Measurements from ENCODE around the gene ANO3.
A peak's percentile ranks its signal among the peaks of the same experiment; 100 is the strongest.

The ANO3 gene

GRCh38 chr11:26551186-26551801 is 219.4 kb downstream of the ANO3 start:
- Histone ChIP-seq H3K4me2 (ENCODE audit: low read length) (no peak overlapping the region), H3K79me2 (ENCODE audit: control insufficient read depth, insufficient read depth, low read length) (no peaks in the 10 kb centered on the region), H3K18ac (ENCODE audit: low read length) (no peak overlapping the region), H2BK5ac (ENCODE audit: low read length) (no peak overlapping the region), H3K4ac (ENCODE audit: low read depth, low read length) (no peak overlapping the region), H3K4me3 (ENCODE audit: low read length) (no peak overlapping the region), H4K8ac (ENCODE audit: low read depth, low read length) (no peak overlapping the region), H3K79me1 (ENCODE audit: low read length) (no peaks in the 10 kb centered on the region), H2AK5ac (ENCODE audit: low read length) (no peak overlapping the region), H3K23ac (ENCODE audit: low read length) (no peak overlapping the region), H3K4me1 (ENCODE audit: control insufficient read depth, low read depth, low read length) (no peaks in the 10 kb centered on the region), H3K9ac (ENCODE audit: low read length) (no peak overlapping the region), H3K27ac (ENCODE audit: low read depth, low read length) (no peak overlapping the region), H4K5ac (ENCODE audit: low read length) (no peak overlapping the region), H2BK15ac (replicated peaks; ENCODE audit: low read depth) (no peak overlapping the region), H3K56ac (ENCODE audit: low read length) (no peak overlapping the region), H3K27me3 (ENCODE audit: insufficient read depth, low read length, poor library complexity) (no peaks in the 10 kb centered on the region), H3K36me3 (ENCODE audit: control insufficient read depth, insufficient read depth, low read length) (no peaks in the 10 kb centered on the region), H2BK120ac (ENCODE audit: low read depth, low read length) (no peak overlapping the region)
- no CpG with 5 or more reads among the region's 1 CpG for WGBS (ENCODE audit: extremely low coverage, insufficient coverage, low lambda C conversion rate)
- DNase-seq = peak; percentile 16

GRCh38 chr11:26553182-26553581 is 221.3 kb downstream of the ANO3 start:
- no peak overlapping the region for H3K27ac ChIP-seq (ENCODE audit: low read depth, low read length)
- WGBS (ENCODE audit: extremely low coverage, insufficient coverage, low lambda C conversion rate) = no CpG with 5 or more reads among the region's 2 CpGs
- no peak overlapping the region for H3K4ac ChIP-seq (ENCODE audit: low read depth, low read length)
- no peaks in the 10 kb centered on the region for H3K4me1 ChIP-seq (ENCODE audit: control insufficient read depth, low read depth, low read length)
- H3K79me1 ChIP-seq (ENCODE audit: low read length) = no peaks in the 10 kb centered on the region
- H3K9ac ChIP-seq (ENCODE audit: low read length) = no peak overlapping the region
- H3K36me3 ChIP-seq (ENCODE audit: control insufficient read depth, insufficient read depth, low read length) = no peaks in the 10 kb centered on the region
- H3K23ac ChIP-seq (ENCODE audit: low read length) = no peak overlapping the region
- H3K79me2 ChIP-seq (ENCODE audit: control insufficient read depth, insufficient read depth, low read length) = no peaks in the 10 kb centered on the region
- H3K4me3 ChIP-seq (ENCODE audit: low read length) = no peak overlapping the region
- no peaks in the 10 kb centered on the region for H3K27me3 ChIP-seq (ENCODE audit: insufficient read depth, low read length, poor library complexity)
- no peak overlapping the region for H3K56ac ChIP-seq (ENCODE audit: low read length)
- no peak overlapping the region for H2BK120ac ChIP-seq (ENCODE audit: low read depth, low read length)
- no peak overlapping the region for H4K5ac ChIP-seq (ENCODE audit: low read length)
- no peak overlapping the region for H2BK15ac ChIP-seq (replicated peaks; ENCODE audit: low read depth)
- no peak overlapping the region for H3K18ac ChIP-seq (ENCODE audit: low read length)
- H4K8ac ChIP-seq (ENCODE audit: low read depth, low read length) = no peak overlapping the region
- H2BK5ac ChIP-seq (ENCODE audit: low read length) = no peak overlapping the region
- DNase-seq = no peak
- H2AK5ac ChIP-seq (ENCODE audit: low read length) = no peak overlapping the region
- no peak overlapping the region for H3K4me2 ChIP-seq (ENCODE audit: low read length)

- Histone ChIP-seq H3K27ac (ENCODE audit: low read depth, low read length) (no peak overlapping the region), H3K27me3 (ENCODE audit: insufficient read depth, low read length, poor library complexity) (no peaks in the 10 kb centered on the region), H3K18ac (ENCODE audit: low read length) (no peak overlapping the region), H3K36me3 (ENCODE audit: control insufficient read depth, insufficient read depth, low read length) (no peaks in the 10 kb centered on the region), H2BK5ac (ENCODE audit: low read length) (no peak overlapping the region), H3K4me2 (ENCODE audit: low read length) (no peak overlapping the region), H3K4ac (ENCODE audit: low read depth, low read length) (no peak overlapping the region), H2BK15ac (replicated peaks; ENCODE audit: low read depth) (no peak overlapping the region), H4K5ac (ENCODE audit: low read length) (no peak overlapping the region), H3K4me1 (ENCODE audit: control insufficient read depth, low read depth, low read length) (no peaks in the 10 kb centered on the region), H3K4me3 (ENCODE audit: low read length) (no peak overlapping the region), H3K56ac (ENCODE audit: low read length) (no peak overlapping the region), H3K9ac (ENCODE audit: low read length) (no peak overlapping the region), H3K23ac (ENCODE audit: low read length) (no peak overlapping the region), H3K79me1 (ENCODE audit: low read length) (no peaks in the 10 kb centered on the region), H4K8ac (ENCODE audit: low read depth, low read length) (no peak overlapping the region), H2AK5ac (ENCODE audit: low read length) (no peak overlapping the region), H3K79me2 (ENCODE audit: control insufficient read depth, insufficient read depth, low read length) (no peaks in the 10 kb centered on the region), H2BK120ac (ENCODE audit: low read depth, low read length) (no peak overlapping the region)
- WGBS (ENCODE audit: extremely low coverage, insufficient coverage, low lambda C conversion rate) = no CpG with 5 or more reads among the region's 5 CpGs
- DNase-seq = no peak
Measured at GRCh38 chr11:26554455-26554854, 222.5 kb downstream of the ANO3 start.

- Histone ChIP-seq H2BK5ac (ENCODE audit: low read length) (no peak overlapping the region), H3K27ac (ENCODE audit: low read depth, low read length) (no peak overlapping the region), H4K8ac (ENCODE audit: low read depth, low read length) (no peak overlapping the region), H2BK15ac (replicated peaks; ENCODE audit: low read depth) (no peak overlapping the region), H3K4ac (ENCODE audit: low read depth, low read length) (no peak overlapping the region), H3K4me2 (ENCODE audit: low read length) (no peak overlapping the region), H2AK5ac (ENCODE audit: low read length) (no peak overlapping the region), H3K36me3 (ENCODE audit: control insufficient read depth, insufficient read depth, low read length) (no peaks in the 10 kb centered on the region), H2BK120ac (ENCODE audit: low read depth, low read length) (no peak overlapping the region), H3K4me1 (ENCODE audit: control insufficient read depth, low read depth, low read length) (no peaks in the 10 kb centered on the region), H3K4me3 (ENCODE audit: low read length) (no peak overlapping the region), H3K9ac (ENCODE audit: low read length) (no peak overlapping the region), H3K79me1 (ENCODE audit: low read length) (no peaks in the 10 kb centered on the region), H3K23ac (ENCODE audit: low read length) (no peak overlapping the region), H3K27me3 (ENCODE audit: insufficient read depth, low read length, poor library complexity) (no peaks in the 10 kb centered on the region), H3K56ac (ENCODE audit: low read length) (no peak overlapping the region), H3K18ac (ENCODE audit: low read length) (no peak overlapping the region), H4K5ac (ENCODE audit: low read length) (no peak overlapping the region), H3K79me2 (ENCODE audit: control insufficient read depth, insufficient read depth, low read length) (no peaks in the 10 kb centered on the region)
- no CpG with 5 or more reads among the region's 1 CpG for WGBS (ENCODE audit: extremely low coverage, insufficient coverage, low lambda C conversion rate)
- DNase-seq = no peak
Measured at GRCh38 chr11:26556582-26556981, 224.7 kb downstream of the ANO3 start.

GRCh38 chr11:26557666-26558065 is 225.7 kb downstream of the ANO3 start:
- Histone ChIP-seq H3K36me3 (ENCODE audit: control insufficient read depth, insufficient read depth, low read length) (no peaks in the 10 kb centered on the region), H3K23ac (ENCODE audit: low read length) (no peak overlapping the region), H3K79me1 (ENCODE audit: low read length) (no peaks in the 10 kb centered on the region), H2BK15ac (replicated peaks; ENCODE audit: low read depth) (no peak overlapping the region), H3K4ac (ENCODE audit: low read depth, low read length) (no peak overlapping the region), H3K27me3 (ENCODE audit: insufficient read depth, low read length, poor library complexity) (no peaks in the 10 kb centered on the region), H3K18ac (ENCODE audit: low read length) (no peak overlapping the region), H2AK5ac (ENCODE audit: low read length) (no peak overlapping the region), H3K4me1 (ENCODE audit: control insufficient read depth, low read depth, low read length) (no peaks in the 10 kb centered on the region), H3K79me2 (ENCODE audit: control insufficient read depth, insufficient read depth, low read length) (no peaks in the 10 kb centered on the region), H3K4me3 (ENCODE audit: low read length) (no peak overlapping the region), H3K4me2 (ENCODE audit: low read length) (no peak overlapping the region), H3K9ac (ENCODE audit: low read length) (no peak overlapping the region), H4K8ac (ENCODE audit: low read depth, low read length) (no peak overlapping the region), H2BK120ac (ENCODE audit: low read depth, low read length) (no peak overlapping the region), H2BK5ac (ENCODE audit: low read length) (no peak overlapping the region), H3K27ac (ENCODE audit: low read depth, low read length) (no peak overlapping the region), H3K56ac (ENCODE audit: low read length) (no peak overlapping the region), H4K5ac (ENCODE audit: low read length) (no peak overlapping the region)
- no CpG with 5 or more reads among the region's 3 CpGs for WGBS (ENCODE audit: extremely low coverage, insufficient coverage, low lambda C conversion rate)
- DNase-seq = no peak

GRCh38 chr11:26558190-26558589 is 226.3 kb downstream of the ANO3 start:
- H3K36me3 ChIP-seq (ENCODE audit: control insufficient read depth, insufficient read depth, low read length) = no peaks in the 10 kb centered on the region
- H3K27me3 ChIP-seq (ENCODE audit: insufficient read depth, low read length, poor library complexity) = no peaks in the 10 kb centered on the region
- no peak overlapping the region for H2AK5ac ChIP-seq (ENCODE audit: low read length)
- no peak overlapping the region for H3K27ac ChIP-seq (ENCODE audit: low read depth, low read length)
- H3K9ac ChIP-seq (ENCODE audit: low read length) = no peak overlapping the region
- no peak overlapping the region for H3K4me3 ChIP-seq (ENCODE audit: low read length)
- H4K8ac ChIP-seq (ENCODE audit: low read depth, low read length) = no peak overlapping the region
- H2BK15ac ChIP-seq (replicated peaks; ENCODE audit: low read depth) = no peak overlapping the region
- H3K4ac ChIP-seq (ENCODE audit: low read depth, low read length) = no peak overlapping the region
- H3K79me2 ChIP-seq (ENCODE audit: control insufficient read depth, insufficient read depth, low read length) = no peaks in the 10 kb centered on the region
- no peak overlapping the region for H3K23ac ChIP-seq (ENCODE audit: low read length)
- WGBS (ENCODE audit: extremely low coverage, insufficient coverage, low lambda C conversion rate) = no CpG with 5 or more reads among the region's 4 CpGs
- H3K4me1 ChIP-seq (ENCODE audit: control insufficient read depth, low read depth, low read length) = no peaks in the 10 kb centered on the region
- no peaks in the 10 kb centered on the region for H3K79me1 ChIP-seq (ENCODE audit: low read length)
- no peak overlapping the region for H2BK5ac ChIP-seq (ENCODE audit: low read length)
- H3K56ac ChIP-seq (ENCODE audit: low read length) = no peak overlapping the region
- no peak overlapping the region for H3K18ac ChIP-seq (ENCODE audit: low read length)
- H4K5ac ChIP-seq (ENCODE audit: low read length) = no peak overlapping the region
- H3K4me2 ChIP-seq (ENCODE audit: low read length) = no peak overlapping the region
- DNase-seq = no peak
- H2BK120ac ChIP-seq (ENCODE audit: low read depth, low read length) = no peak overlapping the region
